Ovary (tissue), 9 donors: ENCODE results near the gene BTBD9. TPM values are rescaled to one million over a fixed set of nuclear protein-coding genes. Genes with fewer than 3 reads are reported as not detected.

Experiments
- DNase-seq, 5 donors: peaks; one replicate each; pipeline ENCODE4 v3.0.0-alpha.2; 2019 to 2020
- H3K27ac ChIP-seq, 2 donors: fragments of 200-600 bp; one replicate each; pipeline versions ENCODE4 v1.5.1 to v1.8.0; 2019 to 2022
- H3K27me3 ChIP-seq: fragments of 200-600 bp; one replicate; pipeline ENCODE4 v1.8.0; 2022
- H3K36me3 ChIP-seq: fragments of 200-600 bp; sonication (generic); one replicate; pipeline ENCODE4 v1.5.1; 2019
- H3K4me1 ChIP-seq: one replicate; pipeline ENCODE4 v1.8.1; 2013; ENCODE audit warnings: mild to moderate bottlenecking, moderate library complexity; ENCODE audit not compliant: insufficient read depth
- H3K4me3 ChIP-seq: fragments of 200-600 bp; sonication (generic); one replicate; pipeline ENCODE4 v1.5.1; 2017
- H3K9me3 ChIP-seq, 2 donors: fragments of 200-600 bp in 1 of 2; sonication (generic) in 1 of 2; one replicate each; pipeline versions ENCODE4 v1.5.1 to v1.8.1; 2013 to 2019; ENCODE audit warnings: mild to moderate bottlenecking in 1 of 2, moderate library complexity in 1 of 2
- EP300 ChIP-seq: sonication (generic); formaldehyde crosslinking; IDR thresholded peaks from one replicate; pipeline ENCODE4 v1.6.1; 2017; ENCODE audit warnings: antibody characterized with exemption
- POLR2A ChIP-seq: fragments of 450-650 bp; IDR thresholded peaks from one replicate; pipeline ENCODE4 v1.6.1; 2017; ENCODE audit warnings: antibody characterized with exemption, mild to moderate bottlenecking, moderate library complexity
- WGBS, 3 donors: extraction: QIAGEN DNeasy Blood & Tissue Kit in 1 of 3; methylation state at CpG; one replicate each; pipeline versions ENCODE4 v1.1.5 to v1.1.7; 2013 to 2017; 5-methylcytosine and 5-hydroxymethylcytosine counted together
- intact Hi-C, 4 donors: fragments of 100-400 bp; cut with DNase I; formaldehyde crosslinking; loops; one replicate each; pipeline versions ENCODE4 v1.11.0 to v1.15.1; 2022 to 2023
- polyA plus RNA-seq, 2 donors: library from polyadenylated mRNA; stranded (reverse); fragments of 200-250 nt in 1 of 2; fragments of 350-450 nt in 1 of 2; fragmentation: Illumina TruSeq in 1 of 2; extraction: RNeasy Lipid Tissue Mini Kit (QIAGEN cat#74804) in 1 of 2; gene quantifications; one replicate each; pipeline ENCODE4 v1.2.3, GENCODE V29; 2013 to 2014
- total RNA-seq, 7 donors: library from RNA; depleted of rRNA in 2 of 7; stranded (reverse); fragments of >200 nt in 2 of 7; fragmentation: NEBNext Ultra II Directional in 3 of 7; extraction: Animal tissue kit (Norgen Biotek cat#: 25700) in 3 of 7; gene quantifications; one replicate each; pipeline versions ENCODE4 v1.1.0 to v1.2.4, GENCODE V29; 2016 to 2023
- TF ChIP-seq, protein P1 (sequence below), 3 donors: fragments of 450-650 bp in 2 of 3; fragments of 200-600 bp in 1 of 3; IDR thresholded peaks; one replicate each; pipeline versions ENCODE4 v1.5.1 to v1.8.0; 2016 to 2022; ENCODE audit warnings: antibody characterized with exemption in 3 of 3, mild to moderate bottlenecking in 1 of 3
- donor health status: DM: no; HTN: no; CAD: no; lungs with moderate emphysema.
- donor health status: DM: no; HTN: no; CAD: no.
- donor health status: Bipolar disorder and iron deficiency.
- donor health status: DM: yes; HTN: yes; CAD: no.
- donor health status: DM: no; HTN: no; CAD: no.
- donor health status: DM: yes; HTN: yes; CAD: no.

BTBD9 gene
- total and polyA plus RNA-seq, 9 donors: 7.2 to 28.8 (median 21.0) TPM

DNA sequence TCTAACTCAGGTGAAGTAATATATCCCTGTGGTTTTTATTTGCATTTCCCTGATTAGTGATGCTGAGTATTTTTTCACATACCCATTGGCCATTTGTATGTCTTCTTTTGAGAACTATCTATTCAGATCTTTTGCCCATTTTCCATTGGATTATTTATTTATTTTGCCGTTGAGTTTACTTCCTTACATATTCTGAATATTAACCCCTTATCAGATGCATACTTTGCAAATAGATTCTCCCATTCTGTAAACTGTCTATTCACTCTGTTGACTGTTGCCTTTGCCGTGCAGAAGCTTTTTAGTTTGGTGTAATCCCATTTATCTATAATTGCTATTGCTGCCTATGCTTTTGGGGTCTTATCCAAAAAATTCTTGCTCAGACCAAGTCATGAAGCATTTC is 336.9 kb downstream of the BTBD9 start:
- H3K27me3 ChIP-seq: no peaks in the 10 kb centered on the region
- no peaks in the 10 kb centered on the region for H3K9me3 ChIP-seq
- H3K4me1 ChIP-seq: no peaks in the 10 kb centered on the region
- TF ChIP-seq POLR2A (no peak), EP300 (no peak)
- TF ChIP-seq, protein P1, sequence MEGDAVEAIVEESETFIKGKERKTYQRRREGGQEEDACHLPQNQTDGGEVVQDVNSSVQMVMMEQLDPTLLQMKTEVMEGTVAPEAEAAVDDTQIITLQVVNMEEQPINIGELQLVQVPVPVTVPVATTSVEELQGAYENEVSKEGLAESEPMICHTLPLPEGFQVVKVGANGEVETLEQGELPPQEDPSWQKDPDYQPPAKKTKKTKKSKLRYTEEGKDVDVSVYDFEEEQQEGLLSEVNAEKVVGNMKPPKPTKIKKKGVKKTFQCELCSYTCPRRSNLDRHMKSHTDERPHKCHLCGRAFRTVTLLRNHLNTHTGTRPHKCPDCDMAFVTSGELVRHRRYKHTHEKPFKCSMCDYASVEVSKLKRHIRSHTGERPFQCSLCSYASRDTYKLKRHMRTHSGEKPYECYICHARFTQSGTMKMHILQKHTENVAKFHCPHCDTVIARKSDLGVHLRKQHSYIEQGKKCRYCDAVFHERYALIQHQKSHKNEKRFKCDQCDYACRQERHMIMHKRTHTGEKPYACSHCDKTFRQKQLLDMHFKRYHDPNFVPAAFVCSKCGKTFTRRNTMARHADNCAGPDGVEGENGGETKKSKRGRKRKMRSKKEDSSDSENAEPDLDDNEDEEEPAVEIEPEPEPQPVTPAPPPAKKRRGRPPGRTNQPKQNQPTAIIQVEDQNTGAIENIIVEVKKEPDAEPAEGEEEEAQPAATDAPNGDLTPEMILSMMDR (IDR thresholded peaks at IDR 0.05): no peak
- 70 to 81% (median 76%) methylated on average over 2 of the region's 2 CpGs for WGBS, 3 donors
- intact Hi-C loops: no loop called here
- H3K27ac ChIP-seq: no peak overlapping the region
- no peaks in the 10 kb centered on the region for H3K36me3 ChIP-seq
- no peak for DNase-seq
- H3K4me3 ChIP-seq: no peak overlapping the region

GRCh38 chr6:38302081-38302480 is 337.6 kb downstream of the BTBD9 start:
- Histone ChIP-seq H3K4me1 (no peaks in the 10 kb centered on the region), H3K27me3 (no peaks in the 10 kb centered on the region), H3K9me3 (no peaks in the 10 kb centered on the region), H3K4me3 (no peak overlapping the region), H3K27ac (no peak overlapping the region), H3K36me3 (no peaks in the 10 kb centered on the region)
- intact Hi-C loops: no loop called here
- 97 to 100% (median 99%) methylated on average over 1 of the region's 1 CpG for WGBS, 3 donors
- TF ChIP-seq POLR2A (no peak), EP300 (no peak)
- TF ChIP-seq, protein P1 (IDR thresholded peaks at IDR 0.05): no peak
- no peak for DNase-seq

DNA sequence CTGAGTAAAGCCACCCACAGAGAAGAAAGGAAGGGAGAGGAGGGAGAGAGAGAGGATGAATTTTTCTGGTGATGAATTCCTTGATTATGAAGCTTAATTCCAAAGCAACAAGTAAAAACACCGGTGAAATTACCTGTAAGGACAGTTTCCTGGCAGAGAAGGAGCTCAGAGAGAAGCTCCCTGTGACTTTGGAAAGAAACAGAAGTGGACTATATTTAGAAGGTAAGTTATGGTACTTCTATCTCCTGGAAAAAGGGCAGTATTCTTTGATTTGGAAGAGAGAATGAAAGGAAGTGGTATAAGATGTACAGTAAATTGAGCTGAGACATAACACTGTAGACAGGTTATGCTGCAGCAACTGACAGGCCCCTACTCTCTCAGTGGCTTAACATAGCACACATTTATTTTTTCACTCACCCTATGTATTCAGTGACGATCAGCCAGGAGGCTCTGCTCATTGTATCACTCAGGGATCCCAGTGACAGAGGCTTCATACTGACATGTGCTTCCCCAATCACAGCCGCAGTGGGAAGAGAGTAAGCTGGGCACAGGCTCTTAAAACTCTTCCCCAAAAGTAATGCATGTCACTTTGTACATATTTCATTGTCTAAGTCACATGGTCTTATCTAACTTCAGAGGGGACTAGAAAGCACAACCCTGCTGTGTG is 349.5 kb downstream of the BTBD9 start:
- intact Hi-C loops: no loop called here
- Histone ChIP-seq H3K4me3 (no peak overlapping the region), H3K27me3 (no peaks in the 10 kb centered on the region), H3K36me3 (no peaks in the 10 kb centered on the region), H3K27ac (no peak overlapping the region), H3K9me3 (no peaks in the 10 kb centered on the region), H3K4me1 (peaks cover 1% of the 10 kb centered on the region)
- TF ChIP-seq, protein P1 (IDR thresholded peaks at IDR 0.05): no peak
- no peak for TF ChIP-seq POLR2A
- TF ChIP-seq EP300: no peak
- 56 to 65% (median 57%) methylated on average over 3 of the region's 3 CpGs for WGBS, 3 donors
- DNase-seq: no peak

GRCh38 chr6:38287487-38287886 is 352.2 kb downstream of the BTBD9 start:
- WGBS, 3 donors: 68 to 93% (median 90%) methylated on average over 2 of the region's 2 CpGs
- Histone ChIP-seq H3K4me1 (peaks cover 2% of the 10 kb centered on the region), H3K4me3 (no peak overlapping the region), H3K9me3 (no peaks in the 10 kb centered on the region), H3K27me3 (no peaks in the 10 kb centered on the region), H3K27ac (no peak overlapping the region), H3K36me3 (no peaks in the 10 kb centered on the region)
- DNase-seq: no peak
- intact Hi-C loops: no loop called here
- TF ChIP-seq, protein P1 (IDR thresholded peaks at IDR 0.05): no peak
- TF ChIP-seq EP300 (no peak), POLR2A (no peak)
